IMR-90 (cell line): ENCODE measurements around the gene MAP3K13. TPM values are rescaled to one million over a fixed set of nuclear protein-coding genes. Genes with fewer than 3 reads are reported as not detected.

ENCODE experiments used
- ATAC-seq: fragments of 200-7000 bp; cut with Tn5 transposase; 2 replicates; pipeline ENCODE4 v1.9.1; 2020; ENCODE audit warnings: low read depth, mild to moderate bottlenecking, moderate library complexity
- BruUV-seq: library from RNA; stranded (reverse); fragments of 400-500 nt; replicated peaks from 2 replicates; lab custom pipeline; 2021; lab: Mats Ljungman, UMichigan
- CTCF ChIA-PET: fragments of 300-600 bp; formaldehyde crosslinking; extraction: SDS; loops from one replicate; lab custom pipeline; 2021; ENCODE audit warnings: antibody characterized with exemption; lab: Yijun Ruan, JAX
- POLR2A ChIA-PET: fragments of 300-600 bp; sonication (Branson Sonifier 250); formaldehyde crosslinking; loops from one replicate; lab custom pipeline; 2022; ENCODE audit warnings: antibody characterized with exemption; ENCODE audit not compliant: unreplicated experiment; lab: Charles Lee
- DNase-seq: peaks from one replicate; pipeline ENCODE4 v3.0.0; 2013
- H2AFZ ChIP-seq: replicated peaks from 2 replicates; pipeline ENCODE3; 2013; ENCODE audit warnings: low read length, mild to moderate bottlenecking; ENCODE audit not compliant: poor library complexity
- H2AK5ac ChIP-seq: 2 replicates; pipeline ENCODE4 v1.6.1; 2013; ENCODE audit warnings: low read depth, low read length, inconsistent platforms
- H2AK9ac ChIP-seq: replicated peaks from 2 replicates; pipeline ENCODE3; 2013; ENCODE audit warnings: mild to moderate bottlenecking, low read depth, low read length, moderate library complexity; ENCODE audit not compliant: poor library complexity
- H2BK120ac ChIP-seq: 2 replicates; pipeline ENCODE4 v1.6.1; 2013; ENCODE audit warnings: low read depth, low read length, inconsistent platforms
- H2BK15ac ChIP-seq: 3 replicates; pipeline ENCODE4 v1.6.1; 2013; ENCODE audit warnings: low read depth, low read length, inconsistent platforms
- H2BK20ac ChIP-seq: 2 replicates; pipeline ENCODE4 v1.6.1; 2013; ENCODE audit warnings: low read depth, mild to moderate bottlenecking, inconsistent platforms, low read length, moderate library complexity
- H2BK5ac ChIP-seq: 2 replicates; pipeline ENCODE4 v1.6.1; 2013; ENCODE audit warnings: mild to moderate bottlenecking, low read depth, low read length, inconsistent platforms; ENCODE audit not compliant: poor library complexity, severe bottlenecking
- H3K14ac ChIP-seq: replicated peaks from 2 replicates; pipeline ENCODE4 v1.6.1; 2013; ENCODE audit warnings: low read depth, low read length, inconsistent platforms
- H3K18ac ChIP-seq: 2 replicates; pipeline ENCODE4 v1.6.1; 2013; ENCODE audit warnings: low read depth, low read length, control low read depth
- H3K23ac ChIP-seq: 2 replicates; pipeline ENCODE4 v1.6.1; 2013; ENCODE audit warnings: low read depth, low read length, inconsistent platforms
- H3K27ac ChIP-seq: 2 replicates; pipeline ENCODE4 v1.5.1; 2013; ENCODE audit warnings: mild to moderate bottlenecking, control low read depth, low read length; ENCODE audit not compliant: insufficient read depth
- H3K27me3 ChIP-seq: 2 replicates; pipeline ENCODE4 v1.6.1; 2013; ENCODE audit warnings: low read length; ENCODE audit not compliant: control insufficient read depth, insufficient read depth
- H3K36me3 ChIP-seq: 2 replicates; pipeline ENCODE4 v1.6.1; 2013; ENCODE audit warnings: low read length, mixed read lengths; ENCODE audit not compliant: control insufficient read depth, insufficient read depth
- H3K4ac ChIP-seq: 2 replicates; pipeline ENCODE4 v1.6.1; 2013; ENCODE audit warnings: low read depth, low read length, inconsistent platforms
- H3K4me1 ChIP-seq: 2 replicates; pipeline ENCODE4 v1.6.1; 2013; ENCODE audit warnings: low read length, mixed read lengths; ENCODE audit not compliant: control insufficient read depth, insufficient read depth
- H3K4me2 ChIP-seq: 2 replicates; pipeline ENCODE4 v1.6.1; 2013; ENCODE audit warnings: low read depth, mild to moderate bottlenecking, control low read depth, low read length, moderate library complexity
- H3K4me3 ChIP-seq: 2 replicates; pipeline ENCODE4 v1.5.1; 2013; ENCODE audit warnings: low read depth, mild to moderate bottlenecking, control low read depth, low read length, moderate library complexity; ENCODE audit not compliant: insufficient read depth
- H3K56ac ChIP-seq: 2 replicates; pipeline ENCODE4 v1.6.1; 2013; ENCODE audit warnings: low read length, inconsistent platforms; ENCODE audit not compliant: insufficient read depth; ENCODE audit errors: extremely low read depth
- H3K79me1 ChIP-seq, 2 experiments: 2 replicates each; pipeline ENCODE4 v1.6.1; 2013; ENCODE audit warnings: low read length in 2 of 2, inconsistent platforms in 1 of 2, low read depth in 1 of 2
- H3K9ac ChIP-seq: 2 replicates; pipeline ENCODE4 v1.6.1; 2013; ENCODE audit warnings: low read depth, low read length, control low read depth
- H3K9me1 ChIP-seq: 2 replicates; pipeline ENCODE4 v1.6.1; 2013; ENCODE audit warnings: low read length, inconsistent platforms; ENCODE audit not compliant: insufficient read depth
- H3K9me3 ChIP-seq: 2 replicates; pipeline ENCODE4 v1.6.1; 2013; ENCODE audit warnings: low read length; ENCODE audit not compliant: control insufficient read depth, insufficient read depth
- H4K20me1 ChIP-seq: 2 replicates; pipeline ENCODE4 v1.6.1; 2013; ENCODE audit warnings: low read length, inconsistent platforms; ENCODE audit not compliant: insufficient read depth
- H4K5ac ChIP-seq: 2 replicates; pipeline ENCODE4 v1.6.1; 2013; ENCODE audit warnings: mild to moderate bottlenecking, low read depth, low read length, control low read depth
- H4K8ac ChIP-seq, 2 experiments: 2 replicates each; pipeline ENCODE4 v1.6.1; 2013; ENCODE audit warnings: low read depth in 2 of 2, low read length in 2 of 2, control low read depth in 1 of 2, inconsistent platforms in 1 of 2
- H4K91ac ChIP-seq: 2 replicates; pipeline ENCODE4 v1.6.1; 2013; ENCODE audit warnings: low read depth, low read length, inconsistent platforms; ENCODE audit not compliant: insufficient read depth
- CEBPB ChIP-seq: IDR thresholded peaks from 2 replicates; pipeline ENCODE4 v1.6.1; 2012; ENCODE audit warnings: low read depth, low read length, improper control_type of control experiment
- CHD1 ChIP-seq: IDR thresholded peaks from 2 replicates; pipeline ENCODE4 v1.6.1; 2012; ENCODE audit warnings: low read depth, low read length, improper control_type of control experiment
- MAZ ChIP-seq: IDR thresholded peaks from 2 replicates; pipeline ENCODE4 v1.6.1; 2012; ENCODE audit warnings: low read depth, mild to moderate bottlenecking, low read length, improper control_type of control experiment, moderate library complexity, borderline replicate concordance
- NFE2L2 ChIP-seq: fragments of 150-350 bp; IDR thresholded peaks from 2 replicates; pipeline ENCODE4 v1.6.1; 2016; ENCODE audit warnings: low read depth, mild to moderate bottlenecking, low read length
- SMC3 ChIP-seq: fragments of 150-350 bp; IDR thresholded peaks from 2 replicates; pipeline ENCODE4 v1.6.1; 2016; ENCODE audit warnings: low read depth, mild to moderate bottlenecking, antibody characterized with exemption, low read length, moderate library complexity
- WGBS, 2 experiments: methylation state at CpG; one replicate each; pipeline versions ENCODE4 v1.1.5 to v1.1.7; 2013; ENCODE audit warnings: missing lambda C conversion rate in 2 of 2; ENCODE audit not compliant: insufficient read length in 1 of 2; ENCODE audit errors: extremely low coverage in 2 of 2; 5-methylcytosine and 5-hydroxymethylcytosine counted together
- dilution Hi-C: fragments of 300-500 bp; cut with HindIII; formaldehyde crosslinking; loops from one replicate; pipeline ENCODE4 v1.14.3; 2018; ENCODE audit warnings: low sequenced_read_pairs; ENCODE audit not compliant: unreplicated experiment
- in situ Hi-C: fragments of 300-500 bp; cut with MboI; formaldehyde crosslinking; loops from 3 replicates; pipeline ENCODE4 v1.14.3; 2019; ENCODE audit warnings: low sequenced_read_pairs, inconsistent platforms, mixed read lengths
- intact Hi-C: fragments of 100-400 bp; cut with micrococcal nuclease; formaldehyde crosslinking; loops from 2 replicates; pipeline ENCODE4 v1.10.0; 2022
- polyA plus RNA-seq, 3 experiments: library from polyadenylated mRNA; depleted of rRNA; stranded (reverse); fragments of >200 nt; gene quantifications; 2 replicates each; pipeline ENCODE4 v1.2.3, GENCODE V29; 2012; ENCODE audit warnings: low replicate concordance in 1 of 3
- total RNA-seq: library from RNA; depleted of rRNA; stranded (reverse); fragments of >200 nt; gene quantifications from 2 replicates; pipeline ENCODE4 v1.2.3, GENCODE V29; 2012
- TF ChIP-seq, protein P1 (sequence below): fragments of 150-350 bp; IDR thresholded peaks from 2 replicates; pipeline ENCODE4 v1.6.1; 2016; ENCODE audit warnings: low read depth, mild to moderate bottlenecking, low read length, moderate library complexity, borderline replicate concordance
- TF ChIP-seq, protein P2 (sequence below): fragments of 150-350 bp; IDR thresholded peaks from 2 replicates; pipeline ENCODE4 v1.6.1; 2017; ENCODE audit warnings: mild to moderate bottlenecking, antibody characterized with exemption, low read length, low read depth

MAP3K13 gene
- total and polyA plus RNA-seq, 2 of the 4 experiments (the other 2 are of a cell fraction), result 9.9 to 17.6 TPM

DNA sequence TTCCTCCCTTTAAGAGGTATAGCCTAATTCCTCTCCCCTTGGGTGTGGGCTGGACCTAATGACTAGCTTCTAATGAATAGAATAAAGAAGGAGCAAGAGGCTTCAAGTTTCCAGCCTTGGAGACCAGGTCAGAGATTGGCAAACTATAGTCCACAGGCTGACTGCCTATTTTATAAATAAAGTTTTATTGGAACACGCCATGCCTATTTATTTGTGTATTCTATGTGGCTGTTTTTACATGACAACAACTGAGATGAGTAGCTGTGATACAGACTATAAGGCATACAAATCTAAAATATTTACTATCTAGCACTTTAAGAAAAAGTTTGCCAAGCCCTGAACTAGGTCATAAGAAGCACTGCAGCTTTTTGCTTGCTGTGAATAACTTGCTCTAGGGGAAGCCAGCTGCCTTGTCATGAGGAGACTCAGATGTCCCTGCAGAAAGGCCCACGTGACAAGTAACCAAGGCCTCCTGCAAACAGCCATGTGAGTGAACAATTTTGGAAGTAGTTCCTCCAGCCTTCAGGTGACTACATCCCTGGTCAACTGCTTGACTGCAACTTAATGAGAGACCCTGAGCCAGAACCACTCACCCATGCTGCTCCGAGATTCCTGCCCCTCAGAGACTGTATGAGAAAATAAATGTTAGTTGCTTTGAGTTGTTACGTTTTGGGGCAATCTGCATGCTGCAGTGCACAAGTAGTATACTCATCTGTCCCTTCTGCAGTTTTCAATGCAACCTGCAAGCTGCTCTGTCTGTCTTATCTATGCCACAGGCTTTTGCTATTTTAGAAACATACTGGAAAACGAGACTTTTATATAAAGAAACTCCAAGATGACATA lies 21.1 kb upstream of the MAP3K13 start:
- peak overlapping the region; percentile 73 for H2AK9ac ChIP-seq
- DNase-seq (no peak), ATAC-seq (no peak)
- POLR2A ChIA-PET, result no interaction called here
- dilution Hi-C loops, result no loop called here
- no peak overlapping the region for H2BK5ac ChIP-seq
- no peaks in the 10 kb centered on the region for H3K9me3 ChIP-seq
- no peaks in the 10 kb centered on the region for H3K36me3 ChIP-seq
- H3K27ac ChIP-seq, result no peak overlapping the region
- no peak overlapping the region for H3K18ac ChIP-seq
- no peak for TF ChIP-seq MAZ
- TF ChIP-seq, protein P1, sequence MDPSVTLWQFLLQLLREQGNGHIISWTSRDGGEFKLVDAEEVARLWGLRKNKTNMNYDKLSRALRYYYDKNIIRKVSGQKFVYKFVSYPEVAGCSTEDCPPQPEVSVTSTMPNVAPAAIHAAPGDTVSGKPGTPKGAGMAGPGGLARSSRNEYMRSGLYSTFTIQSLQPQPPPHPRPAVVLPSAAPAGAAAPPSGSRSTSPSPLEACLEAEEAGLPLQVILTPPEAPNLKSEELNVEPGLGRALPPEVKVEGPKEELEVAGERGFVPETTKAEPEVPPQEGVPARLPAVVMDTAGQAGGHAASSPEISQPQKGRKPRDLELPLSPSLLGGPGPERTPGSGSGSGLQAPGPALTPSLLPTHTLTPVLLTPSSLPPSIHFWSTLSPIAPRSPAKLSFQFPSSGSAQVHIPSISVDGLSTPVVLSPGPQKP, result no peak
- TF ChIP-seq CHD1, result no peak
- TF ChIP-seq, protein P2, sequence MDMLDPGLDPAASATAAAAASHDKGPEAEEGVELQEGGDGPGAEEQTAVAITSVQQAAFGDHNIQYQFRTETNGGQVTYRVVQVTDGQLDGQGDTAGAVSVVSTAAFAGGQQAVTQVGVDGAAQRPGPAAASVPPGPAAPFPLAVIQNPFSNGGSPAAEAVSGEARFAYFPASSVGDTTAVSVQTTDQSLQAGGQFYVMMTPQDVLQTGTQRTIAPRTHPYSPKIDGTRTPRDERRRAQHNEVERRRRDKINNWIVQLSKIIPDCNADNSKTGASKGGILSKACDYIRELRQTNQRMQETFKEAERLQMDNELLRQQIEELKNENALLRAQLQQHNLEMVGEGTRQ, result no peak
- no peak for TF ChIP-seq SMC3
- TF ChIP-seq CEBPB, result no peak
- no peak for TF ChIP-seq NFE2L2
- H2AK5ac ChIP-seq, result no peak overlapping the region
- intact Hi-C loops, result no loop called here
- CTCF ChIA-PET, result no interaction called here
- H3K79me1 ChIP-seq, result no peaks in the 10 kb centered on the region
- no TSS peak for BruUV-seq
- no peak overlapping the region for H3K4me3 ChIP-seq
- no peak overlapping the region for H3K56ac ChIP-seq
- no peak overlapping the region for H3K23ac ChIP-seq
- no peak overlapping the region for H4K91ac ChIP-seq
- in situ Hi-C loops, result no loop called here
- WGBS, 2 experiments, result no CpG with 5 or more reads among the region's 5 CpGs
- H3K4me2 ChIP-seq, result no peak overlapping the region
- H4K8ac ChIP-seq, result no peak overlapping the region
- H2AFZ ChIP-seq, result no peak overlapping the region
- H3K14ac ChIP-seq, result no peak overlapping the region
- no peaks in the 10 kb centered on the region for H3K4me1 ChIP-seq
- H4K20me1 ChIP-seq, result no peaks in the 10 kb centered on the region
- no peaks in the 10 kb centered on the region for H3K9me1 ChIP-seq
- H2BK120ac ChIP-seq, result no peak overlapping the region
- H4K5ac ChIP-seq, result no peak overlapping the region
- H3K4ac ChIP-seq, result no peak overlapping the region
- no peak overlapping the region for H2BK20ac ChIP-seq
- H2BK15ac ChIP-seq, result no peak overlapping the region
- H3K9ac ChIP-seq, result no peak overlapping the region
- H3K27me3 ChIP-seq, result no peaks in the 10 kb centered on the region
